ENCODE data around the gene PSMB7. TPM values are rescaled to one million over a fixed set of nuclear protein-coding genes. Genes with fewer than 3 reads are reported as not detected.

PSMB7 gene
- total and polyA plus RNA-seq, 4 experiments from 2014 or later: 56.9 to 226 (median 113) TPM

DNA sequence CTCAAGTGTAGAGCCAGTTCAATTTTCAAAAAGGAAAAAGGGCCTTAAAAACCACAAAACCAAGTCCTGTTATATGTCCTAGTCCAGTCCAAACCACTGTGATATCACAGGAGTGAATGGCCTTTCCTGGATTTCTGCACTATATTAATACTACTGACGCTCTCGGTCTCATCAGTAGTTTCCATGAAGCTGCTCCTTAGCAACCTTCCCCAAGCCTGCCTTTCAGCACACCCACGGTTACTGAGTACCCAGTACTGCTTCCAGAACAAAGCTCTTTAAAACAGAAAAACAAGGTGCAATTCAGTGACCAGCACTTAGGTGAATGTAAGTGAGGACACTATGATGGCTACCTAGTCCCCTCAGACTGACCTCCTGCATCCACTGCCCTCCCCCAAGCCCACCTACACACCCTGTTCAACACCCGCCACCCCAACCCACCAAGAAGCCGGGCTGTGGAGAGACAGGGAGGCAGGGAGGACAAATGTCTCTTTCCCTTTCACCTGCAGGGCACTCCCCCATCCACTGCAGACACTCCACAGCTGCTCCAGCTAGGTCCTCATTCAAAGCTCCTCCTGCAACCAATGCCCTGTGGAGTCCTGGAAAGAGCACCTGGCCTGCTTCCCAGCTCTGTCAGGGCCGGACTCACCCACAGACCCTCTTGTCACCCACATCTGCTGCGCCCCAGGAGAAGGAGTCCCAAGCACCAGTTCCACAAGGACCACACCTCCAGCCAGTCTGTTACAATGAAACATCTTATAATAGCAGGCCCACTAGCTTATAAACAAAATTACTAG, 25.9 kb downstream of the PSMB7 start:
- intact Hi-C loops (cut with micrococcal nuclease): no loop called here
- H3K4me1 Mint-ChIP-seq: peaks cover 34 to 64% (median 51%) of the 10 kb centered on the region in 4 donors
- H3K36me3 ChIP-seq (ENCODE audit: insufficient read depth, low read length): peaks cover 12% of the 10 kb centered on the region
- no peak for DNase-seq
- H3K9me3 Mint-ChIP-seq: no peaks in the 10 kb centered on the region
- no peaks in the 10 kb centered on the region for H3K9me3 ChIP-seq (ENCODE audit: control insufficient read depth in 1 of 2, low read length in 2 of 2)
- H3K27me3 Mint-ChIP-seq: no peaks in the 10 kb centered on the region
- H3K4me3 ChIP-seq (ENCODE audit: low read length in 2 of 2): no peak overlapping the region
- no peaks in the 10 kb centered on the region for H3K27me3 ChIP-seq (ENCODE audit: insufficient read depth, low read length)
- ChIA-PET CTCF (ENCODE audit: partially characterized antibody) (interaction anchor here (0.9 to 1.8 kb wide), 4 partner anchors 14 to 853 kb away, joined by 3 to 6 read pairs (median 4); no protein-coding TSS in a partner anchor), POLR2A (ENCODE audit: partially characterized antibody) (no interaction called here)
- no peak overlapping the region for H3K27ac ChIP-seq (ENCODE audit: low read depth, low read length)
- H3K4me1 ChIP-seq (ENCODE audit: insufficient read depth, low read length): peaks cover 31% of the 10 kb centered on the region
- no peak overlapping the region for H3K4me3 Mint-ChIP-seq
- peak overlapping the region in 3 of 7 donors; percentile 42 to 73 (median 59) for H3K27ac Mint-ChIP-seq
- peaks cover 6 to 29% of the 10 kb centered on the region in 2 donors for H3K36me3 Mint-ChIP-seq

DNA sequence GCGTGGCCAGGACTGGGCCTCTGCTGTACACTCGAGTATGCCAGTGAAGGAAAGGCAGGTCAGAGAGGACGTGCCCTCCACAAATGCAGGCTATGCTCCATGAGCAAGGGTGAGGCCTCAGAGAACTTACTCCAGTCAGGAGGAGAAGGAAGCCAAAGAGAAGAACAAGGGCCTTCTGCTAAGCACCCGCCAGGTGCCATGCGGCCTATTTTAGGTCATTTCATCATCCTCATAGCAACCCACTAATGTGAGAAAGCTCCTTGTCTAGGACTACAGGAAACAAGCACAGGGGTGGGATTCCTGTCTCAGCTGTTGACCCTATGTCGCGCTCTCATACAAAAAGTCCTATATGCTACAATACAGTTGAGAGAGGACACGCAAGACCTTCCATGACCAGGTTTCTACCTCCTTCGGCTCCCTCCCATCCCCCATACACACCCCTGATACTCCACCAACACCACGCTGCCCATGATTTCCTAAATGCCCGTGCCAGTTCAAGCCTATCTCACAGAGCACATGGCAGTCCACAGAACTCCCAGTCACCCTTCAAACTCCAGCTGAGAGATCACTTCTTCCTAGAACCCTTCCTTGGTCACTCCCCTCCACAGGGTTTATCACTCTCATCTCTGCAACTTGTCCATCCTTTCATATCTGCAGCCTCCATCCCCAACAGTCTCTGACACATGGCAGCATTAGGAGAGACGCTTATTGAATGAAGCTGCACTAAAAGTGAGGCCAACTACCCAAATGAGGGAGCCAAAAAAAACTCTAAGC, 26.8 kb downstream of the PSMB7 start:
- intact Hi-C loops (cut with micrococcal nuclease): no loop called here

DNA sequence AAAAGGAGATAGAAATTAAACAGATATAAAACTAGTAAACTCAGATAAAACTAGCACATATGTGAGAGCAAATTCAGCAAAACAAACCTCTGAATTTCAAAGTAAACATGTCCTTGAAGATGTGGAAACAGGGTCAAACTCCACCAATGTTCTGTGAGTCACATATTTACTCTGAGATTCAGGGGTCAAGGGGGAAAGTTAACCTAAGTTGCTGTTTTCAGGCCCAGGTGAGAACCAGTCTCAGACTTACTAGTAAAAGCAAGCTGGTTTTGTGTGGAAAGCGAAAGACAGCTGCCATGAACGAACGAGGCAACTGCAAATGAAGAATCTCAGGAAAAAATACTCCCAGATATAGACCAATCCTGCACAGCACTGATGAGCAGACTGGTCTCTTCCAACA, 29.0 kb downstream of the PSMB7 start:
- Mint-ChIP-seq H3K36me3 (peaks cover 24 to 40% of the 10 kb centered on the region in 2 donors), H3K27ac (no peak overlapping the region), H3K9me3 (no peaks in the 10 kb centered on the region), H3K4me3 (no peak overlapping the region), H3K27me3 (no peaks in the 10 kb centered on the region), H3K4me1 (peaks cover 28 to 48% (median 39%) of the 10 kb centered on the region in 4 donors)
- peaks cover 17% of the 10 kb centered on the region for H3K36me3 ChIP-seq (ENCODE audit: insufficient read depth, low read length)
- intact Hi-C loops (cut with micrococcal nuclease): no loop called here
- no peak for DNase-seq
- H3K4me1 ChIP-seq (ENCODE audit: insufficient read depth, low read length): peaks cover 28% of the 10 kb centered on the region
- H3K27me3 ChIP-seq (ENCODE audit: insufficient read depth, low read length): no peaks in the 10 kb centered on the region
- no peaks in the 10 kb centered on the region for H3K9me3 ChIP-seq (ENCODE audit: control insufficient read depth in 1 of 2, low read length in 2 of 2)
- no peak overlapping the region for H3K4me3 ChIP-seq (ENCODE audit: low read length in 2 of 2)
- POLR2A ChIA-PET (ENCODE audit: partially characterized antibody): interaction anchor here (0.6 kb wide), 1 partner anchor 29 kb away, joined by 3 read pairs; no protein-coding TSS in a partner anchor
- no peak overlapping the region for H3K27ac ChIP-seq (ENCODE audit: low read depth, low read length)
- CTCF ChIA-PET (ENCODE audit: partially characterized antibody): interaction anchor here (2.7 kb wide), 1 partner anchor 24 kb away, joined by 9 read pairs; no protein-coding TSS in a partner anchor

More for the DNA sequence above, 26.8 kb downstream of the PSMB7 start:
- H3K36me3 ChIP-seq (ENCODE audit: insufficient read depth, low read length): peaks cover 17% of the 10 kb centered on the region
- H3K27me3 ChIP-seq (ENCODE audit: insufficient read depth, low read length): no peaks in the 10 kb centered on the region
- no peak for DNase-seq
- ChIA-PET POLR2A (ENCODE audit: partially characterized antibody) (no interaction called here), CTCF (ENCODE audit: partially characterized antibody) (interaction anchor here (1.5 to 2.7 kb wide), 3 partner anchors 13 to 261 kb away, joined by 6 to 9 read pairs (median 8); no protein-coding TSS in a partner anchor)
- peaks cover 15 to 31% of the 10 kb centered on the region in 2 donors for H3K36me3 Mint-ChIP-seq
- H3K4me3 ChIP-seq (ENCODE audit: low read length in 2 of 2): no peak overlapping the region
- H3K27ac Mint-ChIP-seq: peak overlapping the region in 3 of 7 donors; percentile 6 to 69 (median 54)
- no peaks in the 10 kb centered on the region for H3K9me3 Mint-ChIP-seq
- no peak overlapping the region for H3K27ac ChIP-seq (ENCODE audit: low read depth, low read length)
- H3K4me1 ChIP-seq (ENCODE audit: insufficient read depth, low read length): peaks cover 31% of the 10 kb centered on the region
- no peaks in the 10 kb centered on the region for H3K27me3 Mint-ChIP-seq
- H3K4me3 Mint-ChIP-seq: no peak overlapping the region
- peaks cover 31 to 58% (median 46%) of the 10 kb centered on the region in 4 donors for H3K4me1 Mint-ChIP-seq
- no peaks in the 10 kb centered on the region for H3K9me3 ChIP-seq (ENCODE audit: control insufficient read depth in 1 of 2, low read length in 2 of 2)

DNA sequence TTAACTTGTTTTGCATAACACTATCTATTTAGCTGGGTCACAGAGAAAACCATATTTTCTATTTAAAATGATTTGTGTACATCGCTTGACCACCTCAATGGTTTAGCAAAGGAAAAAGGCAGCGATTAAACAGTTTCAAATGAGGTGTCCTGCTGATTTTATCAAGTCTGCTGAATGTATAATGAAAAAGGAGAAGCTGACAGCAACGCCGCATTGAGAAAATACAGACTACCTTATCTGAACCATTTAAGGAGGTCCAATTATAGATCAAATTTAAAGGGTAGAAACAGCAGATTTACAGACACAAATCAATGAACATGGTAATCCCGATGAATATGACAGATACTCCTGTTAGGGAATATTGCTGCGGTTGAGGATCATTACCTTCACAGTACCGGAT, 29.6 kb downstream of the PSMB7 start:
- CTCF ChIA-PET (ENCODE audit: partially characterized antibody): interaction anchor here (1.6 kb wide), 1 partner anchor 9 kb away, joined by 5 read pairs; no protein-coding TSS in a partner anchor
- POLR2A ChIA-PET (ENCODE audit: partially characterized antibody): no interaction called here
- Mint-ChIP-seq H3K4me1 (peaks cover 23 to 43% (median 34%) of the 10 kb centered on the region in 4 donors), H3K27ac (no peak overlapping the region), H3K9me3 (no peaks in the 10 kb centered on the region), H3K27me3 (no peaks in the 10 kb centered on the region), H3K36me3 (peaks cover 24 to 39% of the 10 kb centered on the region in 2 donors), H3K4me3 (no peak overlapping the region)
- no peaks in the 10 kb centered on the region for H3K9me3 ChIP-seq (ENCODE audit: control insufficient read depth in 1 of 2, low read length in 2 of 2)
- H3K4me3 ChIP-seq (ENCODE audit: low read length in 2 of 2): no peak overlapping the region
- no peaks in the 10 kb centered on the region for H3K27me3 ChIP-seq (ENCODE audit: insufficient read depth, low read length)
- peaks cover 17% of the 10 kb centered on the region for H3K36me3 ChIP-seq (ENCODE audit: insufficient read depth, low read length)
- intact Hi-C loops (cut with micrococcal nuclease): no loop called here
- peaks cover 23% of the 10 kb centered on the region for H3K4me1 ChIP-seq (ENCODE audit: insufficient read depth, low read length)
- no peak for DNase-seq
- no peak overlapping the region for H3K27ac ChIP-seq (ENCODE audit: low read depth, low read length)

DNA sequence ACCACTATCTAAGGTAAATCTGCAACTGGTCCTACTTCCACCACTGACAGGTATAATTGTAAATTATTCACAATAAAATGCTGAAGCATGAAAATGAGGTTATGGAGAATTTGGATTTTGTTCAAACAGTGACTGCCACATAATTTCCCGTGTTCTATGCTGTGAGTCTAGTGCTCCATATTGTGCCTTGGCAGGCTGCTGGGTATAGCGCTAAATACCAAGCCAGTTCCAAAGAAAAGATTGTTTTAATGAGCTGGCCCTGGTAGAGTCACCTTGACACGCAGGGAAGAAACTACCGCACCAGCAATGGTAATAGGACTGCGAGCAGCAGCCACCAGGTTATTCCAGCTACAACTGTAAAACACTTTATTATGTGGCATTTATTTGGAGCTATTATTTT, 30.4 kb downstream of the PSMB7 start:
- peaks cover 20% of the 10 kb centered on the region for H3K4me1 ChIP-seq (ENCODE audit: insufficient read depth, low read length)
- H3K4me3 ChIP-seq (ENCODE audit: low read length in 2 of 2): no peak overlapping the region
- peaks cover 19% of the 10 kb centered on the region for H3K36me3 ChIP-seq (ENCODE audit: insufficient read depth, low read length)
- H3K4me1 Mint-ChIP-seq: peaks cover 21 to 40% (median 31%) of the 10 kb centered on the region in 4 donors
- H3K27me3 ChIP-seq (ENCODE audit: insufficient read depth, low read length): no peaks in the 10 kb centered on the region
- ChIA-PET POLR2A (ENCODE audit: partially characterized antibody) (no interaction called here), CTCF (ENCODE audit: partially characterized antibody) (interaction anchor here (0.9 to 1.6 kb wide), 2 partner anchors 9 to 13 kb away, joined by 3 to 5 read pairs; no protein-coding TSS in a partner anchor)
- peak overlapping the region in 1 of 7 donors; percentile 26 for H3K27ac Mint-ChIP-seq
- H3K27me3 Mint-ChIP-seq: no peaks in the 10 kb centered on the region
- no peak for DNase-seq
- H3K36me3 Mint-ChIP-seq: peaks cover 29 to 44% of the 10 kb centered on the region in 2 donors
- H3K9me3 ChIP-seq (ENCODE audit: control insufficient read depth in 1 of 2, low read length in 2 of 2): no peaks in the 10 kb centered on the region
- no peaks in the 10 kb centered on the region for H3K9me3 Mint-ChIP-seq
- H3K27ac ChIP-seq (ENCODE audit: low read depth, low read length): no peak overlapping the region
- intact Hi-C loops (cut with micrococcal nuclease): no loop called here
- H3K4me3 Mint-ChIP-seq: no peak overlapping the region

DNA sequence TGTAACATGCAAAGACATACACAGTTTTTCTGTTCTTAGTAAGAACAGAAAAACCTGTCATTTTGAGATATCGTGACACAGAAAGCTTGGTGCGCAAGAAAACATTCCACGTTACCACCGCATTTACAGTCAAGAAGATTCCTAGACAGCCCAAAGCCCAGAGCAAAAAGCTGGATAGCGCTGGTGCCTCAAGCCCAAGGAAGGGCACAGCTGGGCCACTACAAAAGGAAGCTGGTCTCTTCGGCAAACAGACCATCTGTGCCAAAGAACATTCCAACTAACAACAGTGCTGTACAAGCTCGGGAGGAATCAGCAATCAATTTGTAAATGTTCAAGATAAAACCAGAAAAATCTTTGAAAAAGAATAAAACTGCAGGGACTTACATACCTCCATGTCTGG, 31.0 kb downstream of the PSMB7 start:
- H3K27ac Mint-ChIP-seq: peak overlapping the region in 1 of 7 donors; percentile 45
- POLR2A ChIA-PET (ENCODE audit: partially characterized antibody): no interaction called here
- peaks cover 14 to 35% (median 25%) of the 10 kb centered on the region in 4 donors for H3K4me1 Mint-ChIP-seq
- H3K4me3 Mint-ChIP-seq: no peak overlapping the region
- intact Hi-C loops (cut with micrococcal nuclease): no loop called here
- no peaks in the 10 kb centered on the region for H3K27me3 Mint-ChIP-seq
- Histone ChIP-seq H3K4me1 (ENCODE audit: insufficient read depth, low read length) (peaks cover 17% of the 10 kb centered on the region), H3K9me3 (ENCODE audit: control insufficient read depth in 1 of 2, low read length in 2 of 2) (no peaks in the 10 kb centered on the region), H3K4me3 (ENCODE audit: low read length in 2 of 2) (no peak overlapping the region), H3K27me3 (ENCODE audit: insufficient read depth, low read length) (no peaks in the 10 kb centered on the region), H3K27ac (ENCODE audit: low read depth, low read length) (no peak overlapping the region), H3K36me3 (ENCODE audit: insufficient read depth, low read length) (peaks cover 24% of the 10 kb centered on the region)
- DNase-seq: no peak
- peaks cover 32 to 49% of the 10 kb centered on the region in 2 donors for H3K36me3 Mint-ChIP-seq
- H3K9me3 Mint-ChIP-seq: no peaks in the 10 kb centered on the region
- CTCF ChIA-PET (ENCODE audit: partially characterized antibody): interaction anchor here (1.6 kb wide), 1 partner anchor 10 kb away, joined by 5 read pairs; no protein-coding TSS in a partner anchor

Measured in CD4-positive, alpha-beta memory T cell (primary cell).